Coronary artery (tissue), 2 donors: ENCODE measurements around the gene SPDYE4.
A peak's percentile ranks its signal among the peaks of the same experiment; 100 is the strongest.

Experiments used
- DNase-seq: peaks from one replicate; pipeline ENCODE4 v3.0.0-alpha.2; 2017; ENCODE audit warnings: low spot score
- H3K27ac ChIP-seq, 2 donors: fragments of 200-600 bp; sonication (generic); one replicate each; pipeline ENCODE4 v1.5.1; 2016 to 2019
- H3K4me3 ChIP-seq: fragments of 200-600 bp; sonication (generic); 2 replicates; pipeline ENCODE4 v1.5.1; 2016; ENCODE audit warnings: mild to moderate bottlenecking, moderate library complexity
- CTCF ChIP-seq: fragments of 200-600 bp; sonication (generic); IDR thresholded peaks from one replicate; pipeline ENCODE4 v1.5.1; 2019; ENCODE audit warnings: antibody characterized with exemption

SPDYE4 gene

DNA sequence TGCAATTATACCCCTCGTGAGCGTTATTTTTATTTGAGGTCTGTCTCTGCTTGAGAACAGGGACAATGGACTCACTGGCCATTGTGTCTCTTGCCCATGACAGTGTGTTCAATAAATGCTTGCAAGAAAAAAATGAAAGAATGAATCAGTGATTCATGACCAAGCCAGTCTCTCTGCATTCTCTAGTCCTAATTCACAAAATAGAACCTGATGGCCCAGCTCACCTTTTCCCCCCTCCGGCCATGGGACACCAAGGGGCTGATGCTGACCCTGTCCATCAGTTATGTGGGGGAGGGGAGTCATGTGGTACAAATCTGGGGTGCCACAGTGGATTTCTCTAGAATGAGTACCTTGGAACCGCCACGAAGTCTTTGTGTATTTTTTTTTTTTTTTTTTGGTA, 51.9 kb downstream of the SPDYE4 start:
- no peak for TF ChIP-seq CTCF
- DNase-seq = peak; percentile 49
- Histone ChIP-seq H3K4me3 (no peak overlapping the region), H3K27ac (peak overlapping the region; percentile 70 to 87)

DNA sequence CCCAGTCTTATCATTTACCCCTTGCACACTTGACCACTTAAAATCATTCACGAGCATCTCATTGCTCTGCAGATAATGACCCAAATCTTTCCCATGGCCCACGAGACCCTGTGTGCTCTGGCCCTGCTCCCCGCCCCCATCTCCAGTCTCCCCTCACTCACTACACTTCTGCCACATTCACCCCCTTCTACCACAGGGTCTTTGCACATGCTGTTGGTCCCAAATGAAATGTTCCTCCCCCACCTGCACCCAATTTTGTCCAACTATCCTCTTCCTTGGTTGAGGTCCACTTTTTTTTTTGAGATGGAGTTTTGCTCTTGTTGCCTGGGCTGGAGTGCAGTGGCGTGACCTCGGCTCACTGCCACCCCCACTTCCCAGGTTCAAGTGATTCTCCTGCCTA, 52.9 kb downstream of the SPDYE4 start:
- peak overlapping the region in 1 of 2 donors; percentile 87 for H3K27ac ChIP-seq
- no peak for DNase-seq
- H3K4me3 ChIP-seq = no peak overlapping the region
- no peak for TF ChIP-seq CTCF

DNA sequence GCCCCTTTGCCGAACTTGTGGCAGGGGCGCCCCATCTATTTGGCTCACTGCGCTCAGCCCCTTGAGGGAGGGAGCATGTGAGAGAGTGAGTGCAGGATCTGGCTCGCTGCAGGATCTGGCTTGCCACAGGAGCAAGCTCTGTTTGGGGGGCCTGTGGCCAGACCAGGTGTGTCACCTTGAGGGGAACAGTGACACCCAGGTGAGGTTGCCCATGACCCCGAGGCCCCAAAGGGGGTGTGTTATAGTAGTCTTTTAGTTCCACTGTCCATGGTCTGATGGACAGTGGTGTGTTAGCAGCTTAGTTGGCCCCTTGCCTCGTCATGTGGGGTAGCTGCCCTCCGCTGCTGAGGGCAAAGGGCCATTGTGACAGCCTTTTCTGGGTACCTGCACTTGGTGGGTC, 55.3 kb downstream of the SPDYE4 start:
- no peak for TF ChIP-seq CTCF
- Histone ChIP-seq H3K27ac (peak overlapping the region in 1 of 2 donors; percentile 6), H3K4me3 (no peak overlapping the region)
- peak; percentile 56 for DNase-seq

GRCh38 chr17:8701754-8702153, 56.6 kb downstream of the SPDYE4 start:
- Histone ChIP-seq H3K4me3 (no peak overlapping the region), H3K27ac (no peak overlapping the region)
- DNase-seq = no peak
- TF ChIP-seq CTCF = no peak

GRCh38 chr17:8701221-8701620, 57.1 kb downstream of the SPDYE4 start:
- DNase-seq = peak; percentile 29
- Histone ChIP-seq H3K27ac (peak overlapping the region in 1 of 2 donors; percentile 94), H3K4me3 (no peak overlapping the region)
- no peak for TF ChIP-seq CTCF
